Superior temporal gyrus (tissue), 1 donor: ENCODE results near the gene MSANTD1.
A peak's percentile ranks its signal among the peaks of the same experiment; 100 is the strongest.

ENCODE experiments used
- DNase-seq: peaks from one replicate; pipeline ENCODE4 v3.0.0-alpha.2; 2016; ENCODE audit errors: extremely low spot score

Gene MSANTD1

DNA sequence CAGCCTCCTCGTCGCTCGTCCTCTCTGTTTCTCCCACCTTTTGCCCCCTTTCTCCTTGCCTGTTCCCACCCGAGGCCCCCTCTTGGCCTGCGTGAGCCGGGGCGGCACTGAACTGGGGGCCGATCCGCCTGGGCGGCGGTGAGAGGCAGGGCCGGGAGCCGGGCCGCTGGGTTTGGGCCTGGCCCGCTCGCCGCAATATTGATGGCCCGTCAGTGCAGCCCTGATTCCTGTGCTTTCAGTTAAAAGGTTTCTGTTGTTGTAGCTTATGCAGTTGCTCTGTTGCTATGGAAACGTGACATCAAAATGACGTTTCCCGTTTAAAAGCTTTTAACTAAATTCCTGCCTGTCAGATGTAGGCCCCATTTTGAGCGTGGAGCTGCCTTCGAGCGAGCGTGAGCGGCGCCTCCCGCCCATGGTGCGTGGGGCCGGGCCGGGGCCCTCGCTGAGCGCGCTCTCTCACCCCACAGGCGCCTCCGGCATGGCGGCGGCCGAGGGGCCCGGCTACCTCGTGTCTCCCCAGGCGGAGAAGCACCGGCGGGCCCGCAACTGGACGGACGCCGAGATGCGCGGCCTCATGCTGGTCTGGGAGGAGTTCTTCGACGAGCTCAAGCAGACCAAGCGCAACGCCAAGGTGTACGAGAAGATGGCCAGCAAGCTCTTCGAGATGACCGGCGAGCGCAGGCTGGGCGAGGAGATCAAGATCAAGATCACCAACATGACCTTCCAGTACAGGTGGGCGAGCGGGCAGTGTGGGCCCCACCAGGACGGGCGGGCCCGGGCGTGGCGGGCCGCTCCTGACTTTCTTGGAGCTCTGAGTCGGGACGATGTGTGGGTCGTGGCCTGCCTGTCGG, at the start of gene MSANTD1:
Gene MSANTD1 (plus strand): TSS at position 349 of the 851 bp plus-strand sequence. CDS start 64 bp downstream, at position 413.
- peak; percentile 35 for DNase-seq

DNA sequence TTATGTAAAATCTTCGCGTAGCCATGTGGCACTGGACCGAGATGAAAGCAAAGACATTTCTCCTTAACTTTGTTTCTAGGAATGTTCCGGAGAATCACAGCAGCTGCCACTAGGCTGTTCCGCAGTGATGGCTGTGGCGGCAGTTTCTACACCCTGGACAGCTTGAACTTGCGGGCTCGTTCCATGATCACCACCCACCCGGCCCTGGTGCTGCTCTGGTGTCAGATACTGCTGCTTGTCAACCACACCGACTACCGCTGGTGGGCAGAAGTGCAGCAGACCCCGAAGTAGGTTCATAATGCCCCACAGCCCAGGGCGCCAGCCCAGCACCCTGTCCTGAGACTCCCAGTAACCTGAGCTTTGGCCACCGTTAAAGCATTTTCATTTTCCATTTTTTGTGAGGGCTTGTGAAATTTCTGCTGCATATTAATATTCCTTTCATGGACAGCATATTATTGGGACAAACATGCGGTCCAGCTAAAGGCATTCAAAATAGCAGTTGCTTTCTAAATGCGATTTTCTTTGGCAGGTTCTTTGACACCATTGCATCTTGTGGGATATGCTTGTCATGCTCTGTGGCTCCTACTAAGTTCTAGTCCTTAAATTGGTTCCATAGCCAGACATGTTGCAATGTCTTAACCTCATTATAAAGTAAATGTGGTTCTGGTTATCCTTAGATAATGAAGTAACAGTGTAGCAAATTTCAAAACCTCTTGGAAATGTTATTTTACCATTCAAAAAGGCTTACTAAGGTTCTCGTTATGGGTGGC, 49.1 kb upstream of the MSANTD1 start:
- no peak for DNase-seq

DNA sequence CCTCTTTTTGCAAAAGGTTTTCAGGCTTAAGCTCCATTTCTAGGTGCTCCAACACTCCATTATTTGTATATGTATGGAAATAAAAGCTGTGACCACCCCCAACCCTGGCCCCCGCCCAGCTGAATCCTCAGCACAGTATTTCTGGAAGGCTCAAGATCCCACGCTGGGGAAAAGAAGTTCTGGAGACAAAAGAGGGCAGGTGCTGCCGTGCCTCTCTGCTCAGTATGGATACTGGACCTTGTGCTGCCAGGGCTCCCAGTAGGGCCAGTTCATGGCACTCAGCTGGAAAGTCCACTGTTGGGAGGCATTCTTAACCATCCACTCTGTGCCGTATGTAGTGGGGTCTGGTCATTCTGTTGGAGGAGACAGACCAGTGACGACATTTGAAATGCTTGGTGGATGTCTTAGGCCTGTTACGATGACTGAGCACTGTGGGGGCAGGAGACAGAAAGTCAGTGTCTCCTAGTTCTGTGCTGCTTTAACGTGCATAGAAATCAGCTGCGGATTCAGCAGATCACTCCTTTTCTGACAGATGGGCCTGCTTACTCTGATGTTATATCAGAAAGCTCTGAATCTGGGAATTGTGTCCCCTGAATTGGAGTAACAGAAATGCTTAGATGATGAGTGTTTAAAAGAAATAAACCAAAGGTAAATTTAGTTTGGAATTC, 48.4 kb upstream of the MSANTD1 start:
- no peak for DNase-seq

DNA sequence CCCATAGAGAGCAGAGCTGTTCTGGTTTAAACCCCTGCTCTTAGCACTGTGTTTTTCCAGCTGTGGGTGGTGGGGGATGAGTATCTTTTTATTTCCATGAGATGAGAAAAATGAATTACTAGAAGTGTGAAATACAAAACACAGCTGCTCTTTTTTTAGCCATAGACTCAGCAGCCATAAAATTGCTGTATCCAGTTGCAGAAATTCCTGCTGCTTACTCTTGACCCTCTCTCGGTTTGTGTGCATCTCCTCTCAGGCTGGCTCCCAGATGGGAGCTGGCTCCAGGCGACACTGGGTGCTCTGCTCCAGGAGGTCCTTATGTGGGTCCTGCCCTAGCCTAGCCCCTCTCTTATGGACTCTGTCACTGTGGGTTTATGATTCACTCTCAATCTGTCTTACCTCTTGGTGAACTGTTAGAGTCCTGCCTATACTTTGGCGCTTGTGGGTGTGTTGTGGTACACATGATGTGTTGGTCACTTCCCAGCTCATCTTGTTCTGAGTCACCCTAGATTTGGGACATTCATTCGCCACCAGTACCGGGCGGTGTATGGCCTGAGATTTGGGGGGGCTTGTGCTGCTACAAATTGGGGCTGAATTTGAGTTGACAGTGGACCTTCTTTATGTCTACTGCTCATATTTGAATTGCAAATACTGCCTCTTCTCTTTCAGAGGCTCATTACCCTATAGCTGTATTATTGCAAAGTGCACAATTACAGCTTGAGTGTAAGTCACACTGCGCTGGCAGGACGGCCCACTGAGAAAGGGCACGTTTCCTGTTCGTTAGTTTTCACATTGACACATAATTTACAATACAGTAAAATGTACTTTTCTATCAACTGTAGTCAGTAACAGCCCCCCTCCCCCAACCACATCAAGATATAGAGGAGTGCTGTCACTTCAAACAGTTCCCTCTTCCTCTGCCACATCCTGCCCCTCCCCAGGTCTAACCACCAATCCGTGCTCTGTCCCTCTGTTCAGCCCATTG, 46.9 kb upstream of the MSANTD1 start:
- no peak for DNase-seq

DNA sequence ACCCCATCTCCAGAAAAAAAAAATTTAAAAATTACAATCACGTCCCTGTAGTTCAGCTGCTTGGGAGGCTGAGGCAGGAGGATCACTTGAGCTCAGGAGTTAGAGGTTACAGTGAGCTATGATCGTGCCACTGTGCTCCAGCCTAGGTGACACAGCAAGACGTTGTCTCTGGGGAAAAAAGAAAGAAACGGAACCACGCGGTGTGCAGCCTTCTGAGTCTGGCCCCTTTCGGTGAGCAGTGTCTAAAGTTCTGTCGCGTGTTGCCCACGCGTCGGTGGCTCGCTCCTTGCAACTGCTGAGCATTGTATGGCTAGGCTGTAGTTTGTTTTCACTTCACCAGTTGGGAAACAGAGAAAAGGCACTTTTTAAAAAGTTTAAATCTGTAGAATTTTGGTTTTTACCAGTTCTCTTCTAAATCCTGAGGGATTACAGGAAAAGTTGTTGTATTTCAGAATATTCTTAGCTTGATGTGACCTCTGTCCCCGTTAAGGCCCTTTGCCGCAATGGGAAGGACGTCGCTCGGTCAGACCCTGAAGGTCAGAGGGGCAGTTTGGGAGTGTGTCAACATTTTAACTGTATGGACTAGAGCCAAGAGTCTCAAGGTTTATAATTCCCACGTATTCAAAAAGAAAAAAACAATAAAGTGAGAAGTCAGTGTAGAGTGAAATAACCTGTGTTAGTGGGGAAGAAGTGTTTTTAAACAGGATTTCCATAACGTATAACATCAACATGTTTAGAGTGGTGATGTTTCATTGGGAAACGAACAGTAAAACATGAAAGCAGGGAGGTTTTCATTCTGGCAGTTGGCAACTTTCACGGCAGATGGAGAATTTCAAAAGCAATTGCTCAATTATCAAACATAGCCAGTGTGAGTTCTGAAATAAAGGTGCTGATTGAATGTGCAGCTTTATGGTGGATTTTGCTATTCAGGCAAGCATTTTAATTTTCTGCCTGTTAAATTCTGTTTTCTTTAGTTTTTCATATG, 45.8 kb upstream of the MSANTD1 start:
- no peak for DNase-seq

DNA sequence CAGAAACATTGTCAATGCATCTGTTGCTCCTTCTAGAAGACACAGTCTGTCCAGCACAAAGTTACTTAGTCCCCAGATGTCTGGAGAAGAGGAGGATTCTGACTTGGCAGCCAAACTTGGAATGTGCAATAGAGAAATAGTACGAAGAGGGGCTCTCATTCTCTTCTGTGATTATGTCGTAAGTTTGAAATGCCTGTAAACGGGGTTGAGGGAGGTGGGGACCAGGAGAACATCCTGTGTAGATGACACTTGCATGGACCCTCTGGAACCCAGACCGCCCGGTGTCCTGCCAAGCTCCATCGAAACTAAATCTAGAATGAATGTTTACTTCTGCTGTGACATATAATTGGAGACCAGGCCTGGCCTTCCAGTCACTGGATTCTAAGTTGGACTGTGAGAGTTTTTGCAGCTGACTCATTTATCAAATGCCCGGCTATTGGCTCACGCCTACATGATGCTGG, 45.0 kb upstream of the MSANTD1 start:
- no peak for DNase-seq

DNA sequence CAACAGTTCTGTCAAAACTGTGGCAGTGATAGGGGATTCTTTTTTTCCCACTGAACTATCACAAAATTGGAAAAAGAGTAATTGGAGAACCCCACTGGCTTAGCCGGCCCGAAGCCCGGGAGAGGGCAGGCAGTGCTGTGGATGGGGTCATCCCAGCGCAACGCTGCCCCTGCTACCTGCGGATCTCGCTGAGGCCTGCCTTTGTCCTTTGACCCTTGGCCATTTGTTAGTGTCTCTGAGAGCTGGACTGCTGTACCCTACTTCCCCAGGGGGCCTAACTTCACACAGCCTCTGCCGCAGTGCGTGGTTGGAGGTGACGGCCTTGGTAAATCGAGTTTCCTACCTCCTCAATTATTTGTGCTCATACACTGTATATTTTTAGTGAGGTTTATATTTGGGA, 43.0 kb upstream of the MSANTD1 start:
- no peak for DNase-seq

DNA sequence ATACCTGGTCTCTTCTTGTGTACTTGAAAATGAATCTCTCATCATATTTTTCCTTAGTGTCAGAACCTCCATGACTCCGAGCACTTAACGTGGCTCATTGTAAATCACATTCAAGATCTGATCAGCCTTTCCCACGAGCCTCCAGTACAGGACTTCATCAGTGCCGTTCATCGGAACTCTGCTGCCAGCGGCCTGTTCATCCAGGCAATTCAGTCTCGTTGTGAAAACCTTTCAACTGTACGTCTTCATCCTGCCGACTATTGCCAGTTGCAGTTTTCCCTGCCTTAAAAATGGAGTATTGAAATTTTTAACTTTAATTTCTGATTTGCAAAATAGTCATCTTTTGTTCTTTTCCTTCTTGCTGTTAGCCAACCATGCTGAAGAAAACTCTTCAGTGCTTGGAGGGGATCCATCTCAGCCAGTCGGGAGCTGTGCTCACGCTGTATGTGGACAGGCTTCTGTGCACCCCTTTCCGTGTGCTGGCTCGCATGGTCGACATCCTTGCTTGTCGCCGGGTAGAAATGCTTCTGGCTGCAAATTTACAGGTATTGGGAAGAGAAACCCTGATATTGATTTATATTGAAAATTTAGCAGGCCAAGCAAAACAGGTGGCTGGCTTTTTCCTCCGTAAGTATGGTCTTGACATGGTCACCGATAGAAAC, 42.4 kb upstream of the MSANTD1 start:
- DNase-seq, result no peak

DNA sequence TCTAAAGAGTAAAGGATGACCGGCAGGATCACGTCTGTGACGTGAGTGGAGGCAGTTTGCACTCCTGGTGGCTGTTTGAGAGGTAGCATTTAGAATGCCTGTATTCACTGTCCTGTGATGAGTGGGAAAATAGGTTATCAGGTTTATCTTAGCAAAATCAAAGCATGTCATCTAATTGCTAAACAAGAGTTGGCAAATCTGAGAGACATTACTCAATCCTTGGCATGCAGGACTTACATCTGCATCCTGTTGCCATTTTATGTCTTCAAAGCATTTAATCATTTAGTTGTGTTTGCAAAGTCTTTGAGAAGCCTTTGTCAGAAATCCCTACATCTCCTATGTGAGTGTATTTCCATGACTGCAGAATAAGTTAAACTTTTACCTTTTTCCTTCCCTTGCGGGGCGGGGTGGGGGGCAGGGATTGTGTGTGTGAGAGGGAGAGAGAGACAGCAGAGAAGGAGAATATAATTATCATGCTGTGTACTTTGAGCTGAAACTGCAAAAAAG, 41.4 kb upstream of the MSANTD1 start:
- no peak for DNase-seq

DNA sequence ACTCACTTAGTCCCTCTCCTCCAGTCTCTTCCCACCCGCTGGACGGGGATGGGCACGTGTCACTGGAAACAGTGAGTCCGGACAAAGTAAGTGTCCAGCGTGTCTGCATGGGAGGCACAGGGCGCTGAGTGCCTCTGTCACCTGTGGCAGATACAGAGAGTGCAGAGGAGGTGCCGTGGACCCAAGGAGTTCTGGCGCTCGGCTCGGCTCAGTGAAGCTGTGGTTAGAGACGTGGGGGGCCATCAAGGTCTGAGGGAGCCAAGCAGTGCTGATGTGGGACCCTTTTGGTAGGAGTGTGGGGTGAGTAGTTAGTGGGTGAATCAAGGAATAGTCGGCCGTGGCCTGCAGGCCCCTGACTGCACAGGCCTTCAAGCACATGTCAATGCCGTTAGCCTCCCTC, 40.1 kb upstream of the MSANTD1 start:
- no peak for DNase-seq

DNA sequence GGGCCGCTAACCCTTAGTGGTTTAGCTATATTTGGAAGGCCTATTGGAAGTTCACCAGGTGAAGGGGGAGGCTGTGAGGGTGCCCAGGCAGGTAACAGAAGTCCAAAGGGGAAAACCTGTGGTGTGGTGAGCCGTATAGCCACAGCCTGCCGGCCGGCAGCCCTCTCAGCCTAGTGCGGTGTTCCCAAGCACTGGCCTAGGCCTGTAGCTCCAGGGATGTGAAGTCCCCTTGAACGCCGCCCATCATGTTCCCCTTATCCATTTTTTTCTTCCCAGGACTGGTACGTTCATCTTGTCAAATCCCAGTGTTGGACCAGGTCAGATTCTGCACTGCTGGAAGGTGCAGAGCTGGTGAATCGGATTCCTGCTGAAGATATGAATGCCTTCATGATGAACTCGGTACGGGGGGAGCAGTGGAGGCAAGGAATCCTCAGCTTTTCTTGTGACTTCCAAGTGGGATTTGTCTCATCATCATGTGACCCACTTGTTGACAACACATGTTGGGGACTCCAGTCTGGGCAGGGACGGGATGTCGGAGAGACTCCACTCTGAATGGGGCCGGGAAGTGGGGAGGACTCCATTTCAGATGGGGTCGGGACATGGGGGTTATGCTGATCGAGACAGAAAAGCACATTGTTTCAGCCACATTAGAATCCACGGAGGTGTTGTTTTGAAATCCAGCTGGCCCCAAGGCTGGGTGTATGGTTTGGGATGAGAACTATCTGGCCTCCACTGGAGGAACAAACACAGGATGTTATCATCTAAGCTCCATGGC, 39.2 kb upstream of the MSANTD1 start:
- DNase-seq, result no peak

DNA sequence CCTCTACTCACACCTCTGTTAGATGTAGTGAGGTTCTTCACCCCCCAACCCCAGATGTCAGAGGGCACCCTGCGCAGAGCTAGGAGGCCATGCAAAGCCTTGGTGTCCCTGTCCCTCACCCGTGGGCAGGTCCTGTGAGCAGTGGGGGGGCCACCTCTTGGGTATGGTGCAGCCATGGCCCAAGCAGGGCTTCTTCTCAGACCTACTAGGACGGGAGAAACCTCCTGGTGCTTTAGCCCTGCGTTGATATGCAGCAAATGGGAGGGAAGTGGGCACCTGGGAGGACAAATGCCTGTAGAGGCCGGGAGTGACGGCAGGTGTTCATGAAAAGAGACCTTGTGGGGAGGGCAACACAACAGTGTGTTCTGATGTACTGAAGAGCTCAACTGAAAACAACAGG, 38.5 kb upstream of the MSANTD1 start:
- DNase-seq, result no peak

DNA sequence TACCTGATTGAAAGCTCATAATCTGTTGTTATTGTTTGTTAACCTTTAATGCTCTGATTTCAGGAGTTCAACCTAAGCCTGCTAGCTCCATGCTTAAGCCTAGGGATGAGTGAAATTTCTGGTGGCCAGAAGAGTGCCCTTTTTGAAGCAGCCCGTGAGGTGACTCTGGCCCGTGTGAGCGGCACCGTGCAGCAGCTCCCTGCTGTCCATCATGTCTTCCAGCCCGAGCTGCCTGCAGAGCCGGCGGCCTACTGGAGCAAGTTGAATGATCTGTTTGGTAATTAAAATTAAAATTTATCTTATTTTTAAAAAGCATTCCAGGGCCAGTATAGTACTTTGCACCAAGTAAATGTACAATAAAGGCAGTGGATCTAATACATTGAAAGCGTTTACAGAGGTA, 37.1 kb upstream of the MSANTD1 start:
- no peak for DNase-seq

DNA sequence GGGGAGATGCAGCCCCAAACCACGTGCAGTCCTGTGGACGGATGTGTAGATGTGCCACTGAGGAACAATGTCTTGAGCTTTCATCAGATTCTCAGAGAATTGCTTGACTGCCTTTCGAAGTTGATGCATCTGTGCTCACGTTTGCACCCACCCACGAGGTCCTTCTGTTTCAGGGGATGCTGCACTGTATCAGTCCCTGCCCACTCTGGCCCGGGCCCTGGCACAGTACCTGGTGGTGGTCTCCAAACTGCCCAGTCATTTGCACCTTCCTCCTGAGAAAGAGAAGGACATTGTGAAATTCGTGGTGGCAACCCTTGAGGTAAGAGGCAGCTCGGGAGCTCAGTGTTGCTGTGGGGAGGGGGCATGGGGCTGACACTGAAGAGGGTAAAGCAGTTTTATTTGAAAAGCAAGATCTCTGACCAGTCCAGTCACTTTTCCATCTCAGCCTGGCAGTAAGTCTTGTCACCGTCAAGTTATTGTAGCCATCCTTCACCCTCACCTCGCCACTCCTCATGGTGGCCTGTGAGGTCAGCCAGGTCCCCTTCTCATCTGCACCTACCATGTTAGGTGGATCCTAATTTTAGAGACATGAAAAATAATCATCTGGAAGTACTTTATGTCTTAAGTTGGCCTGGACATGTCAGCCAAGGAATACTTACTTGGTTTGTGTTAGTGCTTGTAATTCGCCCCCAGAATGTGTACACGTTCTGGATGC, 36.4 kb upstream of the MSANTD1 start:
- no peak for DNase-seq

DNA sequence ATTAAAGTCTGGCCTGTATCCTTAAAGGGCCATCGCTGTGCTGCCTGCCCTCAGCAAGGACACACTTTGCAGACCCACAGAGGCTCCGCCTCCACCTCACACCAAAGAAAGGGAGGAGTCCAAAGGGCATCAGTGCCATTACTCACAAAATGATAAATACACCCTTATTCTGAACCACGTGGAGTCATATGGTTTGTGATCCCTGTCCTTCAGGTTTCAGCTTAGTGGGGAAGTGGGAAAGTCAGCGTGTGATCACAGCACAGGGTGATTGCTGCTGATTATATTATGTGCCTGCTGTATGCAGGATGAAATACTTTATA, 35.9 kb upstream of the MSANTD1 start:
- no peak for DNase-seq

DNA sequence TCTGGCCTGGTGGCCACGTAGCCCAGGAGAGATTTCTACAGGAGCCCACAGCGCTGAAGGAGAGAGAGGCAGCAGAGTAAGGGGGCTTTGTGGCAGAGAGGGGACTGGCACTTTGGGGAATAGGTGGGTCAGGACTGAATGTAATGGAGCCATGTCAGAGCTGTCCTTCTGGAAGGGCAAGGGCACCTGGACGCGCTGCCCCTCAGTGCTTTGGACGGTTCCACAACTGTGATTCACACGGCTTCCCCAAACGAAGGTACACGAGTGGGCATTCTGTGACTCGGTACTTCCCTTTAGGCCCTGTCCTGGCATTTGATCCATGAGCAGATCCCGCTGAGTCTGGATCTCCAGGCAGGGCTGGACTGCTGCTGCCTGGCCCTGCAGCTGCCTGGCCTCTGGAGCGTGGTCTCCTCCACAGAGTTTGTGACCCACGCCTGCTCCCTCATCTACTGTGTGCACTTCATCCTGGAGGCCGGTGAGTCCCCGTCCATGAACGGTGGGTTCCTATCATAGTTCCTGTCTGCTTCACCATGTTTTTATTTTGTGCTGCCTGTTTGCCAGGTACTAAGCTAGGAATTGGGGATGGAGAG, 35.2 kb upstream of the MSANTD1 start:
- DNase-seq, result no peak

DNA sequence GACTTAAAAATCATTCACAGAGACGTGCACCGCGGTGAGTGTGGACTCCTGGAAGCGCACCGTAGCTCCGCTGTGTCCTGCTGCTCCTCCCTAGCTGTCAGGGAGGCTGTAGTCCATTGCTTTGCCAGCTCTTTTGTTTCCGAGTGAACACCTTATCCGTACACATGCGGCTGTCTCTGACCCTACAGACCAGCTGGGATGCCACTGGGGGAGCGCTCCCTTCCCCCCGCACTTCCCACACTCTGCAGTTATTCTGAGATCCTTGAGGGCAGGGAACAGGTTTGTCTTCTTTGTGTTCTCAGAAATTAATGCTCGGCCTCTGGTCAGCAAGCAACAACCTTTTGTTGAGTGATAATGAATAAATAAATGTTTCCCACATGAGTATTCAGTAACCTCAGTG, 33.7 kb upstream of the MSANTD1 start:
- DNase-seq, result no peak

DNA sequence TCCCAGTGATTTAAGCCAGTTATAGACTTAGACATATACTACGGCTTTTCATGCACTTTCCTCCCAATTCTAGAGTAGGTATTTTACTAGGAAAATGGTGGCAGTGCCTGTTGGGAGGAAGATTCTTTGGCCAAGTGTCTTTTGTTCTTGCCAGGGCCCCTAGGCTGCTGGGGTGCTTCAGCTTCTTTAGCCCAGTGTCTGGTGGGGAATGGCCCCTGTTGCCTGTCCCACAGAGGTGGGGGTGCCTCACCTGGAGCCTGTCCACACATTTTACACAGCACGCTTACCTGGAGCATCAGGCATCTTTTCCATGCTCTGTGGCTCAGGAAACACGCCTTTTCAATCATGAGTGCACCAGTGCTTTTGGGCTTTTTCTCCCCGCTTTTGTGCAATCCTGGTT, 33.2 kb upstream of the MSANTD1 start:
- no peak for DNase-seq
